GM12878 (cell line): Measurements from ENCODE around the gene DHPS. TPM values are rescaled to one million over a fixed set of nuclear protein-coding genes. Genes with fewer than 3 reads are reported as not detected.

Experiments used
- ATAC-seq: fragments of 200-7000 bp; cut with Tn5 transposase; 3 replicates; pipeline ENCODE4 v1.9.1; 2020; ENCODE audit warnings: mild to moderate bottlenecking, moderate library complexity
- BruUV-seq: library from RNA; stranded (reverse); fragments of 400-500 nt; replicated peaks from 2 replicates; lab custom pipeline; 2021; lab: Mats Ljungman, UMichigan
- CTCF ChIA-PET: fragments of 300-600 bp; sonication (Branson Sonifier 250); formaldehyde crosslinking; extraction: SDS; loops from one replicate; lab custom pipeline; 2021; ENCODE audit warnings: inconsistent platforms; lab: Yijun Ruan, JAX
- POLR2A ChIA-PET: fragments of 350-600 bp; formaldehyde crosslinking; extraction: SDS; loops from one replicate; lab custom pipeline; 2021; ENCODE audit warnings: inconsistent platforms; lab: Charles Lee
- RAD21 ChIA-PET: fragments of 300-600 bp; sonication (Branson Sonifier 250); formaldehyde crosslinking; loops from one replicate; lab custom pipeline; 2023; ENCODE audit warnings: antibody characterized with exemption; ENCODE audit not compliant: unreplicated experiment; lab: Charles Lee
- SMC1A ChIA-PET: fragments of 300-600 bp; sonication (Branson Sonifier 250); formaldehyde crosslinking; loops from one replicate; lab custom pipeline; 2023; ENCODE audit not compliant: unreplicated experiment, uncharacterized antibody; lab: Charles Lee
- DNase-seq: peaks from one replicate; pipeline ENCODE4 v3.0.0-alpha.2; 2011; ENCODE audit warnings: low read depth, low spot score
- FAIRE-seq: peaks from 3 replicates; lab custom pipeline; 2011; peaks lifted over from hg19 to GRCh38; lab: Jason Lieb, UNC
- H2AFZ ChIP-seq: 2 replicates; pipeline ENCODE4 v1.6.0; 2011; ENCODE audit warnings: low read depth, low read length, control low read depth; ENCODE audit not compliant: control insufficient read depth
- H3K27ac ChIP-seq: 2 replicates; pipeline ENCODE4 v1.5.1; 2011; ENCODE audit warnings: control low read depth; ENCODE audit not compliant: control insufficient read depth, insufficient read depth
- H3K27me3 ChIP-seq, 2 experiments: replicated peaks in 1 of 2; 2 replicates each; pipeline versions ENCODE4 v1.6.0 to v1.6.1; 2011; ENCODE audit warnings: low read length in 1 of 2; ENCODE audit not compliant: control insufficient read depth in 2 of 2, insufficient read depth in 2 of 2
- H3K36me3 ChIP-seq, 2 experiments: 2 replicates each; pipeline ENCODE4 v1.5.1; 2011; ENCODE audit warnings: low read length in 1 of 2; ENCODE audit not compliant: control insufficient read depth in 2 of 2, insufficient read depth in 2 of 2
- H3K4me1 ChIP-seq: 2 replicates; pipeline ENCODE4 v1.6.1; 2011; ENCODE audit warnings: mild to moderate bottlenecking, low read length, moderate library complexity, mixed read lengths; ENCODE audit not compliant: control insufficient read depth, insufficient read depth
- H3K4me2 ChIP-seq: 2 replicates; pipeline ENCODE4 v1.6.0; 2011; ENCODE audit warnings: control low read depth; ENCODE audit not compliant: control insufficient read depth, insufficient read depth
- H3K4me3 ChIP-seq: fragments of 200-600 bp; sonication (generic); 2 replicates; pipeline ENCODE4 v1.5.1; 2016
- H3K79me2 ChIP-seq: 2 replicates; pipeline ENCODE4 v1.6.0; 2011; ENCODE audit warnings: low read length; ENCODE audit not compliant: control insufficient read depth, insufficient read depth
- H3K9ac ChIP-seq: 2 replicates; pipeline ENCODE4 v1.8.0; 2011; ENCODE audit warnings: low read length, control low read depth, mixed read lengths; ENCODE audit not compliant: control insufficient read depth, insufficient read depth
- H3K9me3 ChIP-seq: replicated peaks from 3 replicates; pipeline ENCODE4 v1.5.1; 2011; ENCODE audit warnings: mild to moderate bottlenecking, low read length; ENCODE audit not compliant: control insufficient read depth, insufficient read depth
- H4K20me1 ChIP-seq: 2 replicates; pipeline ENCODE4 v1.6.0; 2011; ENCODE audit not compliant: control insufficient read depth, insufficient read depth
- FOXK2 ChIP-seq: fragments of 450-650 bp; IDR thresholded peaks from 2 replicates; pipeline ENCODE4 v1.6.1; 2017; ENCODE audit warnings: mild to moderate bottlenecking, moderate library complexity
- FOXM1 ChIP-seq: IDR thresholded peaks from 2 replicates; pipeline ENCODE4 v1.6.1; 2012; ENCODE audit warnings: low read depth, mild to moderate bottlenecking, inconsistent platforms, low read length, moderate library complexity
- HCFC1 ChIP-seq: fragments of 150-350 bp; IDR thresholded peaks from 2 replicates; pipeline ENCODE4 v1.6.1; 2014; ENCODE audit warnings: low read length
- IRF5 ChIP-seq: fragments of 450-650 bp; IDR thresholded peaks from 2 replicates; pipeline ENCODE4 v1.6.1; 2017; ENCODE audit warnings: borderline replicate concordance
- NFIC ChIP-seq: IDR thresholded peaks from 2 replicates; pipeline ENCODE4 v1.6.1; 2012; ENCODE audit warnings: low read depth, mild to moderate bottlenecking, inconsistent platforms, low read length, moderate library complexity
- NR2C1 ChIP-seq: fragments of 450-650 bp; IDR thresholded peaks from 2 replicates; pipeline ENCODE4 v1.6.1; 2017; ENCODE audit warnings: antibody characterized with exemption, mild to moderate bottlenecking, moderate library complexity
- SUZ12 ChIP-seq: fragments of 200-600 bp; sonication (generic); IDR thresholded peaks from one replicate; pipeline ENCODE4 v1.6.1; 2018; ENCODE audit warnings: antibody characterized with exemption, mild to moderate bottlenecking; ENCODE audit not compliant: unreplicated experiment
- TAF1 ChIP-seq: IDR thresholded peaks from 2 replicates; pipeline ENCODE4 v1.6.1; 2011; ENCODE audit warnings: mild to moderate bottlenecking, low read depth, low read length, borderline replicate concordance
- USF2 ChIP-seq: IDR thresholded peaks from 2 replicates; pipeline ENCODE4 v1.6.1; 2011; ENCODE audit warnings: low read depth, low read length, improper control_type of control experiment, borderline replicate concordance
- WRNIP1 ChIP-seq: IDR thresholded peaks from 2 replicates; pipeline ENCODE4 v1.6.1; 2011; ENCODE audit warnings: low read depth, low read length, improper control_type of control experiment, borderline replicate concordance
- ZBED1 ChIP-seq: IDR thresholded peaks from 2 replicates; pipeline ENCODE4 v1.6.1; 2016; ENCODE audit warnings: borderline replicate concordance
- ZBTB40 ChIP-seq: fragments of 450-650 bp; IDR thresholded peaks from 2 replicates; pipeline ENCODE4 v1.6.1; 2016; ENCODE audit warnings: mild to moderate bottlenecking, moderate library complexity, borderline replicate concordance
- ZNF217 ChIP-seq: fragments of 450-650 bp; IDR thresholded peaks from 2 replicates; pipeline ENCODE4 v1.6.1; 2017; ENCODE audit warnings: antibody characterized with exemption, mild to moderate bottlenecking
- WGBS: methylation state at CpG from one replicate; pipeline ENCODE4 v1.1.6; 2016; ENCODE audit warnings: low lambda C conversion rate; ENCODE audit not compliant: insufficient replicate concordance, insufficient coverage; ENCODE audit errors: missing lambda C conversion rate; 5-methylcytosine and 5-hydroxymethylcytosine counted together
- in situ Hi-C: fragments of 300-500 bp; cut with MboI; formaldehyde crosslinking; loops from 9 replicates; pipeline ENCODE4 v1.14.3; 2018; ENCODE audit warnings: mixed read lengths
- intact Hi-C: fragments of 100-400 bp; cut with micrococcal nuclease; formaldehyde crosslinking; loops from one replicate; pipeline ENCODE4 v1.14.2; 2022; ENCODE audit not compliant: unreplicated experiment
- polyA plus RNA-seq, 11 experiments: library from polyadenylated mRNA; depleted of rRNA in 4 of 11; unstranded in 6 of 11; stranded (reverse) in 5 of 11; fragments of >200 nt; fragmentation: Nextera tagmentation in 4 of 11; fragmentation: Illumina TruSeq in 1 of 11; extraction: Ambion mirVana in 4 of 11; extraction: Trizol in 1 of 11; gene quantifications; 1 replicate in 1 of 11; 2 replicates in 10 of 11; pipeline versions ENCODE4 v1.2.1 to v1.2.3, GENCODE V29; 2011 to 2016; ENCODE audit warnings: inconsistent platforms in 2 of 11, missing spikeins in 2 of 11, low read depth in 1 of 11
- total RNA-seq, 4 experiments: library from RNA; depleted of rRNA in 3 of 4; stranded (reverse); fragments of >200 nt in 3 of 4; fragmentation: Illumina TruSeq in 1 of 4; extraction: Trizol in 1 of 4; gene quantifications; 2 replicates each; pipeline versions ENCODE4 v1.2.1 to v1.2.3, GENCODE V29; 2013 to 2021
- TF ChIP-seq, protein P1 (sequence below): IDR thresholded peaks from 2 replicates; pipeline ENCODE4 v1.6.1; 2012; ENCODE audit warnings: low read depth, low read length, improper control_type of control experiment

DHPS gene
- total and polyA plus RNA-seq, 10 of the 15 experiments (the other 5 are each of a cell fraction or from before 2014, with no cell fraction given), result 36.4 to 104 (median 83.4) TPM

DNA sequence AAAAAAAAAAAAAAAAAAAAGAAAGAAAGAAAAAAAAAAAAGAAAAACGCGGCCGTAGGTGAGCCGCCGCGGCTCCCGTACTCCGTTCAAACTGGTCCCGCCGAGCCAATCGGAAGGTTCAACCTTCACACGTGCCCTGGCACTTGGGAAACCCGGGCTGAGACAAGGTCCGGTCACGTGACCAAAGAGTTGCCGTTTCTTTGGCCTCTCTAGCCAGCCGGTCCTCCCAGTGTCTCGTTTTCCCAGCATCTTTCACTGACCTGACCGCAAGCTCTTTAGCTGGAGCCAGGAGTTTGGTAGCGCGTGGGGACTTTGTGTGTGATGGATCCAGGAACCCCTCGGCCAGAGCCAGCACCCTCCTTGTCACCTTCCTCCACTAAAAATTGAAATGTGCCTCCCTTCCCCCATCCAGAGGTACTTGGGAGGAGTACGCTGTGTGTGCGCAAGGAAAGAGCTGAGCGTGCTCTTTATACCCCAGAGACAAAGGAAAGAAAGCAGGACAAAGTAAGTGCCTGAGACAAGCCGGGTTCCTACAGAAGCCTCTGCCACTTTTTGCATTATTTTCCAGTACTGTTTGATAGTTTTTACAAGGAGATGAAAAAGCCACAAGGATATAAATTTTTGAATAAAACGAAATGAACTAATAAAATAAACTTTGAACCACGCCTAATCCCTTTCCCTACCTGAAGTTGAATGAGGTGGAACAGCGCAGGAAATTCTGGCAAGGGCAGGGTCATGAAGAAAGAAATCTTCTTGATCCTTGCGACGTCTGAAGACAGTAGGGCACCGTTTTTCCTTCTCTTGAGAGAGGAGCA lies 41.1 kb upstream of the DHPS start:
- peak; percentile 99 for FAIRE-seq
- POLR2A ChIA-PET, result interaction anchor here (0.7 to 6.8 kb wide), 11 partner anchors 11 to 209 kb away, joined by 3 to 58 read pairs (median 4); partner anchors contain the start of genes FBXW9, GET3, MAN2B1 and TRIR
- TF ChIP-seq USF2 (peak; percentile 99), TAF1 (peak; percentile 38; the same call in 1 of the 2 replicates), FOXM1 (0 out of 2 replicates have a peak, but pooled peaks have one; percentile 22), WRNIP1 (peak; percentile 82; the same call in 1 of the 2 replicates), HCFC1 (peak; percentile 73), ZBTB40 (peak; percentile 84; the same call in 1 of the 2 replicates), ZNF217 (no peak), NR2C1 (peak; percentile 64), FOXK2 (peak; percentile 66), NFIC (0 out of 2 replicates have a peak, but pooled peaks have one; percentile 43), ZBED1 (no peak), SUZ12 (no peak), IRF5 (no peak)
- TF ChIP-seq, protein P1, sequence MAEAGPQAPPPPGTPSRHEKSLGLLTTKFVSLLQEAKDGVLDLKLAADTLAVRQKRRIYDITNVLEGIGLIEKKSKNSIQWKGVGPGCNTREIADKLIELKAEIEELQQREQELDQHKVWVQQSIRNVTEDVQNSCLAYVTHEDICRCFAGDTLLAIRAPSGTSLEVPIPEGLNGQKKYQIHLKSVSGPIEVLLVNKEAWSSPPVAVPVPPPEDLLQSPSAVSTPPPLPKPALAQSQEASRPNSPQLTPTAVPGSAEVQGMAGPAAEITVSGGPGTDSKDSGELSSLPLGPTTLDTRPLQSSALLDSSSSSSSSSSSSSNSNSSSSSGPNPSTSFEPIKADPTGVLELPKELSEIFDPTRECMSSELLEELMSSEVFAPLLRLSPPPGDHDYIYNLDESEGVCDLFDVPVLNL, result peak; percentile 52

More for the DNA sequence above, 41.1 kb upstream of the DHPS start:
- in situ Hi-C loops (no loop called here), intact Hi-C loops (no loop called here)
- DNase-seq (peak; percentile 81), ATAC-seq (peak; percentile 87)
- Histone ChIP-seq H2AFZ (peak overlapping the region; percentile 98), H3K4me2 (peak overlapping the region; percentile 90), H3K79me2 (peaks cover 51% of the 10 kb centered on the region), H3K4me1 (peaks cover 8% of the 10 kb centered on the region; the same call in 1 of the 2 replicates), H3K27ac (peak overlapping the region; percentile 81), H4K20me1 (no peaks in the 10 kb centered on the region; the same call in 1 of the 2 replicates), H3K9me3 (no peaks in the 10 kb centered on the region), H3K27me3 (no peaks in the 10 kb centered on the region), H3K4me3 (peak overlapping the region; percentile 91), H3K9ac (peak overlapping the region; percentile 81), H3K36me3 (peaks cover 9% of the 10 kb centered on the region in 2 experiments)
- BruUV-seq, result TSS peak; percentile 95
- ChIA-PET SMC1A (interaction anchor here (1.0 to 5.1 kb wide), 5 partner anchors 11 to 44 kb away, joined by 3 to 28 read pairs (median 6); partner anchors contain the start of genes GET3 and TRIR), CTCF (interaction anchor here (0.6 to 5.4 kb wide), 18 partner anchors 10 to 1684 kb away, joined by 3 to 30 read pairs (median 4); partner anchors contain the start of genes GET3 and TRIR), RAD21 (interaction anchor here (0.6 to 3.3 kb wide), 5 partner anchors 12 to 1346 kb away, joined by 3 to 31 read pairs (median 4); partner anchors contain the start of genes TRIR and ZNF20)
- WGBS, result 2% methylated on average over 25 of the region's 32 CpGs
